ENCODE results near the gene C16orf96.

Gene C16orf96

GRCh38 chr16:4508806-4509205, 47.3 kb upstream of the C16orf96 start:
- Histone ChIP-seq H4K20me1 (ENCODE audit: insufficient read depth, low read length) (peaks cover 17% of the 10 kb centered on the region), H2AFZ (ENCODE audit: low read depth, low read length) (no peak overlapping the region), H3K79me2 (ENCODE audit: insufficient read depth, low read length) (peaks cover 5% of the 10 kb centered on the region; the same call in 1 of the 2 replicates), H3K27me3 (ENCODE audit: insufficient read depth, low read length, poor library complexity) (no peaks in the 10 kb centered on the region), H3K4me1 (ENCODE audit: insufficient read depth, low read length) (no peaks in the 10 kb centered on the region), H3K4me2 (ENCODE audit: insufficient read depth, low read length) (no peak overlapping the region), H3K9me3 (ENCODE audit: insufficient read depth, low read length, severe bottlenecking) (no peaks in the 10 kb centered on the region), H3K4me3 (ENCODE audit: low read depth in 1 of 2, low read length in 2 of 2) (no peak overlapping the region), H3K27ac (ENCODE audit: low read length) (no peak overlapping the region), H3K36me3 (ENCODE audit: insufficient read depth, low read length) (peaks cover 73% of the 10 kb centered on the region), H3K9ac (ENCODE audit: low read depth, low read length) (no peak overlapping the region)
- ATAC-seq (ENCODE audit: insufficient read depth, low read depth) (no peak), DNase-seq (no peak)
- no peak for TF ChIP-seq CTCF (IDR thresholded peaks at IDR 0.05; ENCODE audit: borderline replicate concordance, extremely low read depth, low read length, poor library complexity, severe bottlenecking)

DNA sequence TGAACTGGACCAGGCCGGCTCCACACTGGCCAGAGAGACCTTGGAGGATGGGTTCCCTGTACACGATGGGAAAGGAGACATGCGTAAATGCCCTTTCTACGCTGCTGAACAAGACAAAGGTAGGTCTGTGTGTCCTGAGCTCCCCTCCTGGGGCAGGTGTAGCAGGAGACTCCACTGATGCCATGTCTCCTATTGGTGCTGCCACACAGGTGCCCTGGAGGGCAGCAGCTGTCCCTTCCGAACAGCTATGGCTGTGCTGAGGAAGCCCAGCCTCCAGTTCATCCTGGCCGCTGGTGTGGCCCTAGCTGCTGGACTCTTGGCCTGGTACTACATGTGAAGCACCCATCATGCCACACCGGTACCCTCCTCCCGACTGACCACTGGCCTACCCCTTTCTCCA, 46.7 kb upstream of the C16orf96 start:
- Histone ChIP-seq H3K9me3 (ENCODE audit: insufficient read depth, low read length, severe bottlenecking) (no peaks in the 10 kb centered on the region), H4K20me1 (ENCODE audit: insufficient read depth, low read length) (peaks cover 17% of the 10 kb centered on the region), H3K79me2 (ENCODE audit: insufficient read depth, low read length) (0 out of 2 replicates have a peak, but pooled peaks cover 2% of the 10 kb centered on the region), H3K9ac (ENCODE audit: low read depth, low read length) (no peak overlapping the region), H3K36me3 (ENCODE audit: insufficient read depth, low read length) (peaks cover 73% of the 10 kb centered on the region), H3K4me2 (ENCODE audit: insufficient read depth, low read length) (no peak overlapping the region), H3K4me3 (ENCODE audit: low read depth in 1 of 2, low read length in 2 of 2) (no peak overlapping the region), H3K4me1 (ENCODE audit: insufficient read depth, low read length) (no peaks in the 10 kb centered on the region), H3K27ac (ENCODE audit: low read length) (no peak overlapping the region), H3K27me3 (ENCODE audit: insufficient read depth, low read length, poor library complexity) (no peaks in the 10 kb centered on the region), H2AFZ (ENCODE audit: low read depth, low read length) (no peak overlapping the region)
- no peak for ATAC-seq (ENCODE audit: insufficient read depth, low read depth)
- TF ChIP-seq EZH2 (IDR thresholded peaks at IDR 0.05; ENCODE audit: borderline replicate concordance, low read depth, low read length, severe bottlenecking): no peak
- no peak for TF ChIP-seq CTCF (IDR thresholded peaks at IDR 0.05; ENCODE audit: borderline replicate concordance, extremely low read depth, low read length, poor library complexity, severe bottlenecking)
- no peak for DNase-seq

DNA sequence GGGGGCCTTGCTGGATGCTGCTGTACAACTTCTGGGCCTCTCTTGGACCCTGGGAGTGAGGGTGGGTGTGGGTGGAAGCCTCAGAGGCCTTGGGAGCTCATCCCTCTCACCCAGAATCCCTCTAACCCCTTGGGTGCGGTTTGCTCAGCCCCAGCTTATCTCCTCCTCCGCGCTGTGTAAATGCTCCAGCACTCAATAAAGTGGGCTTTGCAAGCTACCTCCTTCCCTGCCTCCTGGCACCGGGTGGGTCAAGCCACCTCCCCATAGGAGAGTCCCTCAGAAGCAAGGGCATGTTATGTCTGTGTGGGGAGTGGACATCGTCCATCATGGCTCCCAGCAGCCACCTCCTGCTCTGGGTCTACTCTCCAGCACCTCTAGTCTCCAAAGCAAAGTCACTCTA, 46.0 kb upstream of the C16orf96 start:
- no peak for TF ChIP-seq EZH2 (IDR thresholded peaks at IDR 0.05; ENCODE audit: borderline replicate concordance, low read depth, low read length, severe bottlenecking)
- no peak for TF ChIP-seq CTCF (IDR thresholded peaks at IDR 0.05; ENCODE audit: borderline replicate concordance, extremely low read depth, low read length, poor library complexity, severe bottlenecking)
- no peaks in the 10 kb centered on the region for H3K27me3 ChIP-seq (ENCODE audit: insufficient read depth, low read length, poor library complexity)

More for the DNA sequence above, 46.0 kb upstream of the C16orf96 start:
- ATAC-seq (ENCODE audit: insufficient read depth, low read depth) (no peak), DNase-seq (no peak)
- Histone ChIP-seq H2AFZ (ENCODE audit: low read depth, low read length) (no peak overlapping the region), H3K4me1 (ENCODE audit: insufficient read depth, low read length) (peaks cover 2% of the 10 kb centered on the region), H3K4me2 (ENCODE audit: insufficient read depth, low read length) (no peak overlapping the region), H3K79me2 (ENCODE audit: insufficient read depth, low read length) (no peaks in the 10 kb centered on the region), H3K9me3 (ENCODE audit: insufficient read depth, low read length, severe bottlenecking) (no peaks in the 10 kb centered on the region), H4K20me1 (ENCODE audit: insufficient read depth, low read length) (peaks cover 17% of the 10 kb centered on the region), H3K36me3 (ENCODE audit: insufficient read depth, low read length) (peaks cover 73% of the 10 kb centered on the region), H3K27ac (ENCODE audit: low read length) (no peak overlapping the region), H3K9ac (ENCODE audit: low read depth, low read length) (no peak overlapping the region), H3K4me3 (ENCODE audit: low read depth in 1 of 2, low read length in 2 of 2) (no peak overlapping the region)
